Thoracic aorta (tissue), 2 donors: ENCODE measurements around the gene EPN1. TPM values are rescaled to one million over a fixed set of nuclear protein-coding genes. Genes with fewer than 3 reads are reported as not detected.

Experiments
- ATAC-seq: fragments of 150-250 bp; one replicate; pipeline ENCODE4 v1.8.0; 2017; ENCODE audit warnings: low read depth; ENCODE audit not compliant: insufficient number of reproducible peaks, low FRiP score
- DNase-seq: peaks from one replicate; pipeline ENCODE4 v3.0.0-alpha.2; 2020; ENCODE audit warnings: low spot score
- H3K27ac ChIP-seq, 2 donors: fragments of 200-600 bp; sonication (generic); 1 replicate in 1 of 2; 2 replicates in 1 of 2; pipeline ENCODE4 v1.5.1; 2016; ENCODE audit warnings: mild to moderate bottlenecking in 2 of 2, moderate library complexity in 2 of 2
- H3K27me3 ChIP-seq: fragments of 200-600 bp; sonication (generic); replicated peaks from 2 replicates; pipeline ENCODE4 v1.6.0; 2016; ENCODE audit warnings: mild to moderate bottlenecking; ENCODE audit not compliant: insufficient read depth
- H3K36me3 ChIP-seq: fragments of 200-600 bp; sonication (generic); one replicate; pipeline ENCODE4 v1.5.1; 2016
- H3K4me1 ChIP-seq, 2 donors: fragments of 200-600 bp; sonication (generic); 1 replicate in 1 of 2; 2 replicates in 1 of 2; pipeline versions ENCODE4 v1.5.1 to v1.6.0; 2016; ENCODE audit warnings: low read depth in 2 of 2, mild to moderate bottlenecking in 1 of 2; ENCODE audit not compliant: control insufficient read depth in 1 of 2
- H3K4me3 ChIP-seq: fragments of 200-600 bp; sonication (generic); 2 replicates; pipeline ENCODE4 v1.5.1; 2016; ENCODE audit warnings: mild to moderate bottlenecking
- H3K9me3 ChIP-seq: fragments of 200-600 bp; sonication (generic); 2 replicates; pipeline ENCODE4 v1.5.1; 2016
- total RNA-seq, 2 donors: library from RNA; depleted of rRNA; stranded (reverse); fragments of >200 nt; gene quantifications; one replicate each; pipeline versions ENCODE4 v1.1.0 to v1.2.3, GENCODE V29; 2016
- TF ChIP-seq, protein P1 (sequence below): fragments of 200-600 bp; sonication (generic); IDR thresholded peaks from one replicate; pipeline ENCODE4 v1.5.1; 2019; ENCODE audit warnings: antibody characterized with exemption

Gene EPN1
- total RNA-seq, 2 donors from 2014 or later: 91.3 to 93.5 TPM

DNA sequence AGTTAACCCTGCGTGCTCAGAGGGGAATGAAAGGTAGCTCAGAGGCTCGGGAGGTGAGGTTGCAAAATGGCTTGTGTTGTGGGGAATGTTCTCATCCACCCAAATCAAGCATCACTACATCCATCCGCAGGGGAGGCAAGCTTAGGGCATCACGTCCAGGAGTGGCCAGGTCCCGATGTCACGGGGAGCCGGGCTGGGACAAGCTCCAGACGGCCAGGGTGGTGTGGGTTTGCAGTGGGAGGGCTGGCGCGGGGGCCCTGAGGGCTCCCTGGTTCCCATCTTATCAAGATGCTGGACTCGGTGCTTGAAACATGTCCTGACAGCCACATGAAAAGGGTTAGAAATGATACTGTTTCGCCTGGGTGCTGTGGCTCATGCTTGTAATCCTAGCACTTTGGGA is 25.8 kb downstream of the EPN1 start:
- H3K36me3 ChIP-seq: peaks cover 11% of the 10 kb centered on the region
- TF ChIP-seq, protein P1, sequence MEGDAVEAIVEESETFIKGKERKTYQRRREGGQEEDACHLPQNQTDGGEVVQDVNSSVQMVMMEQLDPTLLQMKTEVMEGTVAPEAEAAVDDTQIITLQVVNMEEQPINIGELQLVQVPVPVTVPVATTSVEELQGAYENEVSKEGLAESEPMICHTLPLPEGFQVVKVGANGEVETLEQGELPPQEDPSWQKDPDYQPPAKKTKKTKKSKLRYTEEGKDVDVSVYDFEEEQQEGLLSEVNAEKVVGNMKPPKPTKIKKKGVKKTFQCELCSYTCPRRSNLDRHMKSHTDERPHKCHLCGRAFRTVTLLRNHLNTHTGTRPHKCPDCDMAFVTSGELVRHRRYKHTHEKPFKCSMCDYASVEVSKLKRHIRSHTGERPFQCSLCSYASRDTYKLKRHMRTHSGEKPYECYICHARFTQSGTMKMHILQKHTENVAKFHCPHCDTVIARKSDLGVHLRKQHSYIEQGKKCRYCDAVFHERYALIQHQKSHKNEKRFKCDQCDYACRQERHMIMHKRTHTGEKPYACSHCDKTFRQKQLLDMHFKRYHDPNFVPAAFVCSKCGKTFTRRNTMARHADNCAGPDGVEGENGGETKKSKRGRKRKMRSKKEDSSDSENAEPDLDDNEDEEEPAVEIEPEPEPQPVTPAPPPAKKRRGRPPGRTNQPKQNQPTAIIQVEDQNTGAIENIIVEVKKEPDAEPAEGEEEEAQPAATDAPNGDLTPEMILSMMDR: no peak
- no peaks in the 10 kb centered on the region for H3K4me1 ChIP-seq
- H3K9me3 ChIP-seq: no peaks in the 10 kb centered on the region
- no peaks in the 10 kb centered on the region for H3K27me3 ChIP-seq
- no peak for ATAC-seq
- H3K4me3 ChIP-seq: no peak overlapping the region
- no peak for DNase-seq
- H3K27ac ChIP-seq: no peak overlapping the region

DNA sequence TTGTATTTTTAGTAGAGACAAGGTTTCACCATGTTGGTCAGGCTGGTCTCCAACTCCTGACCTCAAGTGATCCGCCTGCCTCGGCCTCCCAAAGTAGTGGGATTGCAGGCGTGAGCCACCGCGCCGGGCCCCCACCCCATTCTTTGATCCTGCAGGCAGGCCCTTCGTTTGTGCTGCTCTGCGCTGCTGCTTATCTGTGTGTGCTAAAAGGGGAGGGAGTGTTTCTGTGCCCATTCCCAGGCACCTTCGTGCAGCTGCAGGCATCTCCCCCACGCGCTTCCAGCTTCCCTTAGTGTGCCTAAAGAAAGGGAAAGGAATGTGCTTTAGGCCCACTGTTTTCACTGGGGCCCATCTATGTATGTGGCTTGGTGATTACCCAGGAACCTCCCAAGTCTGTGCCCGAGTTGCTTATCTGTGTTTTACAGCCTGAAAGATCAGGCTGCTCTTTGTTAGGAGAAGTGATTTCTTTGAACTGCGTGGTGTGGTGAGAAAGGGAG is 27.2 kb downstream of the EPN1 start:
- no peaks in the 10 kb centered on the region for H3K9me3 ChIP-seq
- no peak overlapping the region for H3K4me3 ChIP-seq
- no peaks in the 10 kb centered on the region for H3K27me3 ChIP-seq
- H3K36me3 ChIP-seq: peaks cover 3% of the 10 kb centered on the region
- TF ChIP-seq, protein P1: no peak
- no peak for ATAC-seq
- no peaks in the 10 kb centered on the region for H3K4me1 ChIP-seq
- H3K27ac ChIP-seq: no peak overlapping the region
- no peak for DNase-seq

DNA sequence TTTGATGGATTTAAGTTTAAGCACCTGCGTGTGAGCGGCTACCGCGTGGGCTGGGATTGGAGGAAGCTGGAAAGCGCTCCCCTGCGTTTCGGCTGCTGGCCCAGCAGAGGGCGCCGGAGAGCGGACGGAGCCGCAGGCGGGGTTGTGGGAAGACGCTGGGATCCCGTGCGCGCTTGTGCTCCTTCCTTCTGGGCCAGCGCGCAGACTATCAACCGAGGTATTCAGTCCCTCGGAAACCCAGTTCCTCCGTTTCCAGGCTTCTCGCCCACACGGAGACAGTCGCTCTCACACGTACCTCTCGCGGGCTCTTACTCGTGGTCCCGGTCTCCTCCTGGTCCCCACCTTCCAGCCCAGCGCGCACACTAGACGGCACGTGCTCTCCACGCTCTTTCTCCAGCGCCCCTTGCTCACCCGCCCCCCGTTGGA is 28.8 kb downstream of the EPN1 start:
- Histone ChIP-seq H3K4me1 (no peaks in the 10 kb centered on the region), H3K27ac (no peak overlapping the region), H3K36me3 (peaks cover 3% of the 10 kb centered on the region), H3K27me3 (no peaks in the 10 kb centered on the region), H3K9me3 (no peaks in the 10 kb centered on the region), H3K4me3 (no peak overlapping the region)
- TF ChIP-seq, protein P1: peak; percentile 62
- no peak for ATAC-seq
- DNase-seq: no peak

DNA sequence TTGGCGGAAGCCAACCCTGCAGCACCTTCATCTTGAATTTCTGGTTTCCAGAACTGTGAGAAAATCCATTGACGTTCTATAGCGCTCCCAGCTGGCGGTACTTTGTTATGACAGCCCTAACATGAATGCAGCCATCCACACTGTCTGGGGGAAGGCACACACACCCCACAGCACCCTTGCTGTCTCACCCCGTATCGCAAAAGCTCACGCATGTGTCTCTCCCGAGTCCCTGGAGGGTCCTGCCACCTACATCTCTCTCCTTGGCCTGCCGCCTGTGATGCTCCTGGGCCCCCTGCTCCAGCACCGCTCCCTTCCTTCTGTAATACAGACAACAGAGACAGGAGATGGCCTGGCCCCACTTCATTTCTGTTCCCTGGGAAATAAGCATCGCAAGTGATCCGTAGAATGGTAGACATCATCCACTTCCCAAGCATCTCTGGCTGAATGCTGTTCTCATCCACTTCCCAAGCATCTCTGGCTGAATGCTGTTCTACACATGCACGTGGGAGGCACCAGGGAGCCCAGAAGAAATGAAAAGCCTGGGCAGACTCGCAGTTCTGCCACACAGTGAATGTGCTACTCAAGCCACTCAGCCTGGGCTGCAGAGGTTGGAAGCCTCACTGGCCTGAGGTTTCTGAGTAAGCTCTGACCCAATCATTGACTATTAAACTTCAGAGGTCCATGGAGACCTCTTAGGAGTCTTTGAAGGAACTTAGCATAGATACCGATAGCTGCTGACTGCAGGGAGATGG is 29.6 kb downstream of the EPN1 start:
- no peaks in the 10 kb centered on the region for H3K9me3 ChIP-seq
- no peak overlapping the region for H3K27ac ChIP-seq
- TF ChIP-seq, protein P1: no peak
- peaks cover 3% of the 10 kb centered on the region for H3K36me3 ChIP-seq
- ATAC-seq (no peak), DNase-seq (no peak)
- H3K4me3 ChIP-seq: no peak overlapping the region
- H3K27me3 ChIP-seq: no peaks in the 10 kb centered on the region
- H3K4me1 ChIP-seq: no peaks in the 10 kb centered on the region

DNA sequence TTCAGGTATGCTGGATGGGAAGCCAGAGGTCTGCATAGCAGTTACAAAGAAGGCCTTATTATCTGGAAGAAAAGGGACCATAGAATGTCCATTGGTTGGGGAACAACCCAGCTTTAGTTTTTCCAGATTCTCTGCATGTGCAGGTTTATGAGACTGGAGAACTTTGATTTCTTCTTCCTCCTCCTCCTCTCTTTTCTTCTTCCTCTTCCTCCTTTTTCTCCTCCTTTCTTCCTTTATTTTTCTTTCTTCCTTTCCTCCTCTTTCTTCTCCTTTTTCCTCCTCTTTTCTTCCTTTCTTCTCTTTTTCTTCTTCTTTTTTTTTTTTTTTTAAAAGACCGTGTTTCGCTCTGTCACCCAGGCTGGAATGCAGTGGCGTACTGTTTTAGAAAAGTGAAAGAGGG is 30.9 kb downstream of the EPN1 start:
- Histone ChIP-seq H3K4me1 (no peaks in the 10 kb centered on the region), H3K9me3 (no peaks in the 10 kb centered on the region), H3K27me3 (no peaks in the 10 kb centered on the region), H3K4me3 (no peak overlapping the region), H3K36me3 (no peaks in the 10 kb centered on the region), H3K27ac (no peak overlapping the region)
- DNase-seq (no peak), ATAC-seq (no peak)
- TF ChIP-seq, protein P1: no peak
